Measurements from ENCODE around the gene CDH23. TPM values are rescaled to one million over a fixed set of nuclear protein-coding genes. Genes with fewer than 3 reads are reported as not detected.

The CDH23 gene
- polyA plus RNA-seq, 1 donor from 2014 or later = 6.6 TPM

GRCh38 chr10:71483885-71484751 lies 87.4 kb downstream of the CDH23 start:
- TF ChIP-seq POLR2AphosphoS5 (IDR thresholded peaks at IDR 0.05) (no peak), EP300 (conservative IDR thresholded peaks at IDR 0.05; ENCODE audit: poor library complexity, severe bottlenecking) (no peak), TAF1 (IDR thresholded peaks at IDR 0.05; ENCODE audit: low read depth) (no peak), SMC3 (conservative IDR thresholded peaks at IDR 0.05; ENCODE audit: poor library complexity) (no peak), RAD21 (conservative IDR thresholded peaks at IDR 0.05) (no peak), EZH2 (IDR thresholded peaks at IDR 0.05; ENCODE audit: borderline replicate concordance, insufficient read depth, low read length, poor library complexity, severe bottlenecking) (no peak), MXI1 (conservative IDR thresholded peaks at IDR 0.05; ENCODE audit: poor library complexity, severe bottlenecking) (no peak), REST (IDR thresholded peaks at IDR 0.05; ENCODE audit: borderline replicate concordance) (no peak)
- TF ChIP-seq, protein P1, sequence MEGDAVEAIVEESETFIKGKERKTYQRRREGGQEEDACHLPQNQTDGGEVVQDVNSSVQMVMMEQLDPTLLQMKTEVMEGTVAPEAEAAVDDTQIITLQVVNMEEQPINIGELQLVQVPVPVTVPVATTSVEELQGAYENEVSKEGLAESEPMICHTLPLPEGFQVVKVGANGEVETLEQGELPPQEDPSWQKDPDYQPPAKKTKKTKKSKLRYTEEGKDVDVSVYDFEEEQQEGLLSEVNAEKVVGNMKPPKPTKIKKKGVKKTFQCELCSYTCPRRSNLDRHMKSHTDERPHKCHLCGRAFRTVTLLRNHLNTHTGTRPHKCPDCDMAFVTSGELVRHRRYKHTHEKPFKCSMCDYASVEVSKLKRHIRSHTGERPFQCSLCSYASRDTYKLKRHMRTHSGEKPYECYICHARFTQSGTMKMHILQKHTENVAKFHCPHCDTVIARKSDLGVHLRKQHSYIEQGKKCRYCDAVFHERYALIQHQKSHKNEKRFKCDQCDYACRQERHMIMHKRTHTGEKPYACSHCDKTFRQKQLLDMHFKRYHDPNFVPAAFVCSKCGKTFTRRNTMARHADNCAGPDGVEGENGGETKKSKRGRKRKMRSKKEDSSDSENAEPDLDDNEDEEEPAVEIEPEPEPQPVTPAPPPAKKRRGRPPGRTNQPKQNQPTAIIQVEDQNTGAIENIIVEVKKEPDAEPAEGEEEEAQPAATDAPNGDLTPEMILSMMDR (IDR thresholded peaks at IDR 0.05; ENCODE audit: poor library complexity, severe bottlenecking) = no peak
- Histone ChIP-seq H3K4me2 (ENCODE audit: low read length) (no peak overlapping the region), H3K27ac (ENCODE audit: low read length) (no peak overlapping the region)

DNA sequence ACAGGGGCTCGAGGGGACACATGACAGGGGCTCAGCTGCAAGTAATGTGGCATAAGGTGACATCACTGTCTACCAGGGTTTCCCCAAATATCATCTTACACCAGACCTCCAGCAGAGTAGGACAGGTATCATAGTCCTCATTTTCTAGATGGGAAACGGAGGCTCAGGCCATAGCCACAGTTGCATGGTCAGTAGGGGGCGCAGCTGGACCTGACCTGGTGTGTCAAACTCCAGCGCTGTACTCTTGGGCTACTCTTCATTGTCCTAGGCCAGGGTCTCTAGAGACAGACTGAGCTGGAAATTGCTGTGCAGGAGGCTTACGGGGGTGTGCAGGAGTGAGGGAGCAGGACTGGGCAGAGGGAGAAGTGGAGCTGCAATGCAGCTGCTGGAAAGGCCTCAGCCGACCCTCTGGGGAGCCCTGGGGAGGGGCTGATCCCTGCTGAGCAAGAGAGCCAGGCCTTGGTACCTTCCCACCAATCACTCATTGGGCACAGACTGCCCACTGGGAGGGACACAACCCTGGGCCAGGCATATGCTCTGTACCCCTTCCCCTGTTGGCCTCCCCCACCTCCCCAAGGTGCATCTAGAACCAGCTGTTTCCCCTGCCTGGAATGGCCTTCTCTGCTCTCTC lies 89.9 kb downstream of the CDH23 start:
- H3K4me2 ChIP-seq (ENCODE audit: low read length) = no peak overlapping the region
- H3K4me3 ChIP-seq (ENCODE audit: low read length) = no peak overlapping the region
- H3K36me3 ChIP-seq (ENCODE audit: insufficient read depth, low read length) = no peaks in the 10 kb centered on the region
- TF ChIP-seq MXI1 (conservative IDR thresholded peaks at IDR 0.05; ENCODE audit: poor library complexity, severe bottlenecking) (no peak), SMC3 (conservative IDR thresholded peaks at IDR 0.05; ENCODE audit: poor library complexity) (no peak), RAD21 (conservative IDR thresholded peaks at IDR 0.05) (no peak), EP300 (conservative IDR thresholded peaks at IDR 0.05; ENCODE audit: poor library complexity, severe bottlenecking) (no peak), REST (IDR thresholded peaks at IDR 0.05; ENCODE audit: borderline replicate concordance) (no peak), POLR2AphosphoS5 (IDR thresholded peaks at IDR 0.05) (no peak), EZH2 (IDR thresholded peaks at IDR 0.05; ENCODE audit: borderline replicate concordance, insufficient read depth, low read length, poor library complexity, severe bottlenecking) (no peak), TAF1 (IDR thresholded peaks at IDR 0.05; ENCODE audit: low read depth) (no peak)
- TF ChIP-seq, protein P1 (IDR thresholded peaks at IDR 0.05; ENCODE audit: poor library complexity, severe bottlenecking) = no peak
- no peaks in the 10 kb centered on the region for H3K9me2 ChIP-seq (ENCODE audit: insufficient read depth, low read length)
- H4K20me1 ChIP-seq (ENCODE audit: insufficient read depth) = no peaks in the 10 kb centered on the region
- H3K79me2 ChIP-seq (replicated peaks; ENCODE audit: insufficient read depth, low read length) = no peaks in the 10 kb centered on the region
- no peaks in the 10 kb centered on the region for H3K27me3 ChIP-seq (ENCODE audit: insufficient read depth, low read depth, low read length)
- no peaks in the 10 kb centered on the region for H3K9me3 ChIP-seq (ENCODE audit: low read length)
- no peak overlapping the region for H2AFZ ChIP-seq (ENCODE audit: low read depth, low read length)
- H3K9ac ChIP-seq (ENCODE audit: low read length) = no peak overlapping the region
- H3K27ac ChIP-seq (ENCODE audit: low read length) = no peak overlapping the region
- no peaks in the 10 kb centered on the region for H3F3A ChIP-seq (ENCODE audit: insufficient read depth, low read length, poor library complexity, severe bottlenecking)

More at GRCh38 chr10:71483885-71484751, 87.4 kb downstream of the CDH23 start:
- no peaks in the 10 kb centered on the region for H4K20me1 ChIP-seq (ENCODE audit: insufficient read depth)
- H3K9me2 ChIP-seq (ENCODE audit: insufficient read depth, low read length) = no peaks in the 10 kb centered on the region
- H3K36me3 ChIP-seq (ENCODE audit: insufficient read depth, low read length) = no peaks in the 10 kb centered on the region
- no peaks in the 10 kb centered on the region for H3F3A ChIP-seq (ENCODE audit: insufficient read depth, low read length, poor library complexity, severe bottlenecking)
- H2AFZ ChIP-seq (ENCODE audit: low read depth, low read length) = no peak overlapping the region
- no peak overlapping the region for H3K9ac ChIP-seq (ENCODE audit: low read length)
- H3K9me3 ChIP-seq (ENCODE audit: low read length) = no peaks in the 10 kb centered on the region
- H3K79me2 ChIP-seq (replicated peaks; ENCODE audit: insufficient read depth, low read length) = no peaks in the 10 kb centered on the region
- H3K4me3 ChIP-seq (ENCODE audit: low read length) = no peak overlapping the region
- no peaks in the 10 kb centered on the region for H3K27me3 ChIP-seq (ENCODE audit: insufficient read depth, low read depth, low read length)

Measured in neural cell (in vitro differentiated cells).